Adipocyte (in vitro differentiated cells): ENCODE results near the gene P2RX3.

Experiments used
- DNase-seq: peaks from one replicate; pipeline ENCODE4 v3.0.0-alpha.2; 2015; ENCODE audit warnings: low read depth
- H3K27me3 ChIP-seq: replicated peaks from 2 replicates; pipeline ENCODE4 v1.7.0; 2013; ENCODE audit warnings: mild to moderate bottlenecking, low read length, moderate library complexity; ENCODE audit not compliant: control insufficient read depth, insufficient read depth
- H3K36me3 ChIP-seq: 2 replicates; pipeline ENCODE4 v1.7.0; 2013; ENCODE audit warnings: low read length, mild to moderate bottlenecking, moderate library complexity; ENCODE audit not compliant: control insufficient read depth, insufficient read depth, severe bottlenecking
- H3K4me1 ChIP-seq: 2 replicates; pipeline ENCODE4 v1.7.0; 2013; ENCODE audit warnings: mild to moderate bottlenecking, low read length, moderate library complexity; ENCODE audit not compliant: control insufficient read depth, insufficient read depth
- H3K4me3 ChIP-seq: 2 replicates; pipeline ENCODE4 v1.7.0; 2013; ENCODE audit warnings: mild to moderate bottlenecking, low read length, moderate library complexity
- H3K9ac ChIP-seq: 2 replicates; pipeline ENCODE4 v1.7.0; 2013; ENCODE audit warnings: mild to moderate bottlenecking, low read length, moderate library complexity
- H3K9me3 ChIP-seq: 2 replicates; pipeline ENCODE4 v1.7.0; 2013; ENCODE audit warnings: mild to moderate bottlenecking, low read length, moderate library complexity; ENCODE audit not compliant: control insufficient read depth

Gene P2RX3

GRCh38 chr11:57303280-57303989, 34.7 kb upstream of the P2RX3 start:
- DNase-seq, result no peak
- Histone ChIP-seq H3K27me3 (no peaks in the 10 kb centered on the region), H3K4me1 (peaks cover 42% of the 10 kb centered on the region), H3K9me3 (peaks cover 4% of the 10 kb centered on the region), H3K4me3 (no peak overlapping the region), H3K9ac (no peak overlapping the region), H3K36me3 (peaks cover 83% of the 10 kb centered on the region)

GRCh38 chr11:57303990-57304579, 34.1 kb upstream of the P2RX3 start:
- H3K4me1 ChIP-seq, result peaks cover 48% of the 10 kb centered on the region
- peak overlapping the region; percentile 40 for H3K9ac ChIP-seq
- DNase-seq, result peak; percentile 27
- H3K27me3 ChIP-seq, result no peaks in the 10 kb centered on the region
- H3K4me3 ChIP-seq, result no peak overlapping the region
- H3K36me3 ChIP-seq, result peaks cover 83% of the 10 kb centered on the region
- peaks cover 4% of the 10 kb centered on the region for H3K9me3 ChIP-seq

DNA sequence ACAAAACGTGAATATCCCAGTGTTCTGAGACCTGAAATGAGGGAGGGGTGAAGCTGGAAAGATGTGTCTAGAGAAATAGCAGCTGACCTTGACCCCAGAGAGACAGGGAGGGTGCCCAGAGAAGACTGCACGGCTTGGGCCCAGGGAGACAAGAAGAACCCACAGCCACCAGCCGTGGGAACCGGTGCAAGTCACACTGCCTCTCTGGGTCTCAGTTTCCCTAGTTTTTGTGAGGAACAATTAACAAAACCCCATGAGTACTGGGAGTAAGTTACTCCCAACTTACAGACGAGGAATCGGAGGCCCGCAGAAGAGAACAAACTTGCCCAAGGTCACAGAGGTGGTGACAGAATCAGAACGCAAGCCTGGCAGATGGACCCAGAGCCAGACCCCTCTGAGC, 32.6 kb upstream of the P2RX3 start:
- no peaks in the 10 kb centered on the region for H3K9me3 ChIP-seq
- DNase-seq, result no peak
- no peak overlapping the region for H3K9ac ChIP-seq
- no peaks in the 10 kb centered on the region for H3K27me3 ChIP-seq
- peaks cover 83% of the 10 kb centered on the region for H3K36me3 ChIP-seq
- H3K4me1 ChIP-seq, result peaks cover 63% of the 10 kb centered on the region
- H3K4me3 ChIP-seq, result peak overlapping the region; percentile 65

GRCh38 chr11:57306161-57306876, 31.8 kb upstream of the P2RX3 start:
- DNase-seq, result no peak
- Histone ChIP-seq H3K9me3 (no peaks in the 10 kb centered on the region), H3K4me3 (peak overlapping the region; percentile 65), H3K27me3 (no peaks in the 10 kb centered on the region), H3K9ac (no peak overlapping the region), H3K36me3 (peaks cover 77% of the 10 kb centered on the region), H3K4me1 (peaks cover 67% of the 10 kb centered on the region)

- Histone ChIP-seq H3K27me3 (no peaks in the 10 kb centered on the region), H3K4me3 (peak overlapping the region; percentile 80), H3K36me3 (peaks cover 72% of the 10 kb centered on the region), H3K9me3 (no peaks in the 10 kb centered on the region), H3K9ac (peak overlapping the region; percentile 34), H3K4me1 (peaks cover 72% of the 10 kb centered on the region)
- no peak for DNase-seq
Measured at GRCh38 chr11:57306940-57307565, 31.1 kb upstream of the P2RX3 start.

- H3K27me3 ChIP-seq, result no peaks in the 10 kb centered on the region
- peak overlapping the region; percentile 80 for H3K4me3 ChIP-seq
- DNase-seq, result no peak
- H3K9me3 ChIP-seq, result no peaks in the 10 kb centered on the region
- H3K36me3 ChIP-seq, result peaks cover 72% of the 10 kb centered on the region
- peaks cover 79% of the 10 kb centered on the region for H3K4me1 ChIP-seq
- peak overlapping the region; percentile 34 for H3K9ac ChIP-seq
Measured at GRCh38 chr11:57307666-57308270, 30.4 kb upstream of the P2RX3 start.

DNA sequence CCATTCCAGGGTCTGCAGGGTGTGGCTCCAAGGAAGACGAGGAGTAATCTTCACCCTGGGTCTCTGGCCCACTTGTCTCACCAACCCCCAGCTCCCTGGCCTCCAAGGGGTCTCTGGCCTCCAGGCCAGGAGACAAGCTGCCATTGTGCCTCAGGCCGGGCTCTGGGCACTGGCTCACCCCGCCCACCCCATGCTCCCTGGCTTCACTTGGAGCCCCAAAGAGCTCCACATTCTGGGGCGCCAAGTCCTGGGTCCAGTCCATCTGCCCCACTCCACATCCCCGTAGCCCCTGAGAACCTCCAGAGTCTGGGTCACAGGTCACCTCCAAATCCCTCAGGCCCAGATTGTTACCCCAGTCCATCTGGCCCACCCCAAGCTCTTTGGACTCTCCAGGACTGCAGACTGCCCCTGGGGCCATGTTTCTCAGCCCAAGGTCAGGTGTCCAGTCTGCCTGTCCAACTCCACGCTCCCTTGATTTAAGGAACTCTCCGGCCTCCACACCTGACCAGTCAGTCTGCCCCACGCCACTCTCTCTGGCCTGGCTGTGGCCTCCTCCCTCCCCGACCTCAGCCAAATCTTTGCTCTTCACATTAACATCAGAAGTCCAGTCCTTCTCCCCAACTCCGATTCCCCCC, 29.6 kb upstream of the P2RX3 start:
- Histone ChIP-seq H3K4me3 (peak overlapping the region; percentile 80), H3K27me3 (no peaks in the 10 kb centered on the region), H3K4me1 (peaks cover 87% of the 10 kb centered on the region), H3K9me3 (no peaks in the 10 kb centered on the region), H3K36me3 (peaks cover 72% of the 10 kb centered on the region), H3K9ac (peak overlapping the region; percentile 89)
- DNase-seq, result no peak

- H3K4me1 ChIP-seq, result peaks cover 91% of the 10 kb centered on the region
- DNase-seq, result no peak
- no peaks in the 10 kb centered on the region for H3K27me3 ChIP-seq
- peaks cover 77% of the 10 kb centered on the region for H3K36me3 ChIP-seq
- H3K9me3 ChIP-seq, result no peaks in the 10 kb centered on the region
- peak overlapping the region; percentile 80 for H3K4me3 ChIP-seq
- peak overlapping the region; percentile 89 for H3K9ac ChIP-seq
Measured at GRCh38 chr11:57309106-57310059, 28.8 kb upstream of the P2RX3 start.

DNA sequence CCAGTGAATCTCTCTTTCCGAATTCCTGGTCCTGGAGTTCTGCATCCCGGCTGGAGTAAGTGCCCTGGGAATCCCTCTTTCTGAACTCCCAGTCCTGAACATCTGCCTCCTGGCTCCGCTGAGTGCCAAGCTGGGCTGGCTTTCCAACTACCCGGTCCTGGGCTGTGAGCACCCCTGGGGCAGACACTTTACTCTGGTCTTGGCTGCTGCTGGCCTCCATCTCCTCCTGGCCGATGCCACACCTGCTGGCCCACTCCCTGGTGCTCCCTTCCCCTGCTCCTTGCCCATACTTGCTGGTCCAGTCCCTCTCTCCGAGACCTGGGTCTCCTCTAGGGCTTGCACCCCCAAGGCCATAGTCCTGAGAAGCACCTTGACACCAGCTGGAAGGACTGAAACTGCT, 28.1 kb upstream of the P2RX3 start:
- Histone ChIP-seq H3K36me3 (peaks cover 81% of the 10 kb centered on the region), H3K9me3 (no peaks in the 10 kb centered on the region), H3K9ac (peak overlapping the region; percentile 89), H3K27me3 (no peaks in the 10 kb centered on the region), H3K4me1 (peaks cover 88% of the 10 kb centered on the region), H3K4me3 (peak overlapping the region; percentile 80)
- no peak for DNase-seq

DNA sequence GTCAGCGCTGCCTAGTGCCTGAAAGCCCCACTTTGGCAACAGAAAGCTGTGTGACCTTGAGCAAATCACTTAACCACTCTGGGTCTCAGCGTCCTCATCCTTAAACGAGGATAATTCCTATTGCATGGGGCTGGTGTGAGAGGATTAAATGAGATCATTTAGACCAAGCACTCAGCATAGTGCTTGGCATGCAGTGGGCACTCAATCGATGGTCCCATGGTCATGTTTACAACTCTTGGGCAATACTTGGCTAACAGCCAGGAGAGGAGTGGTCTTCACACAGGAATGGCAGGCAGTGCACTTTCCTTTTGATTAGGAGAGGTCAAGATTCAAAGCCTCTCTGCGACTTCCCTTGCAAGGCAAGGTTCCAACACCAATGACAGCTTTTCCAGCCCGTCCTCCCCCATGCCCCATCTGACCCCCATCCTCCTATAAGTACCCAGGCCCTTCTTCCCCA, 27.5 kb upstream of the P2RX3 start:
- peak; percentile 70 for DNase-seq
- Histone ChIP-seq H3K27me3 (no peaks in the 10 kb centered on the region), H3K9ac (peak overlapping the region; percentile 89), H3K9me3 (no peaks in the 10 kb centered on the region), H3K36me3 (peaks cover 81% of the 10 kb centered on the region), H3K4me1 (peaks cover 88% of the 10 kb centered on the region), H3K4me3 (peak overlapping the region; percentile 80)
